Ectodermal cell (in vitro differentiated cells): Measurements from ENCODE around the gene SUN1.
"Not testable (repeated sequence)": the region's sequence is repeated elsewhere in the genome, so short reads cannot be mapped to it uniquely, and the experiment has no call there.

Experiments
- H3K27ac ChIP-seq: 2 replicates; pipeline ENCODE4 v1.7.0; 2013; ENCODE audit warnings: mild to moderate bottlenecking, low read depth, low read length; ENCODE audit not compliant: insufficient read depth, poor library complexity, severe bottlenecking
- H3K27me3 ChIP-seq: 2 replicates; pipeline ENCODE4 v1.7.0; 2013; ENCODE audit warnings: mild to moderate bottlenecking, low read length; ENCODE audit not compliant: insufficient read depth, control insufficient read depth, poor library complexity, severe bottlenecking
- H3K36me3 ChIP-seq: one replicate; pipeline ENCODE4 v1.7.0; 2013; ENCODE audit warnings: low read length; ENCODE audit not compliant: control insufficient read depth, insufficient read depth
- H3K4me1 ChIP-seq: one replicate; pipeline ENCODE4 v1.7.0; 2013; ENCODE audit warnings: low read length; ENCODE audit not compliant: control insufficient read depth, insufficient read depth
- H3K4me3 ChIP-seq: 2 replicates; pipeline ENCODE4 v1.7.0; 2013; ENCODE audit warnings: low read depth, low read length, control low read depth; ENCODE audit not compliant: insufficient read depth
- H3K9me3 ChIP-seq: 2 replicates; pipeline ENCODE4 v1.7.0; 2013; ENCODE audit warnings: mild to moderate bottlenecking, low read length, moderate library complexity; ENCODE audit not compliant: control insufficient read depth
- WGBS, 2 experiments: methylation state at CpG; one replicate each; pipeline ENCODE4 v1.1.7; 2013; ENCODE audit warnings: missing lambda C conversion rate in 2 of 2; 5-methylcytosine and 5-hydroxymethylcytosine counted together

Gene SUN1

GRCh38 chr7:868189-868486, 35.9 kb downstream of the SUN1 start:
- no peaks in the 10 kb centered on the region for H3K4me1 ChIP-seq
- no peaks in the 10 kb centered on the region for H3K9me3 ChIP-seq
- WGBS, 2 experiments: 95% methylated on average over 17 of the region's 17 CpGs
- no peak overlapping the region for H3K27ac ChIP-seq
- H3K27me3 ChIP-seq: no peaks in the 10 kb centered on the region
- no peak overlapping the region for H3K4me3 ChIP-seq
- peaks cover 45% of the 10 kb centered on the region for H3K36me3 ChIP-seq

- no peaks in the 10 kb centered on the region for H3K9me3 ChIP-seq
- H3K27me3 ChIP-seq: no peaks in the 10 kb centered on the region
- H3K4me1 ChIP-seq: no peaks in the 10 kb centered on the region
- H3K4me3 ChIP-seq: no peak overlapping the region
- WGBS, 2 experiments: 92 to 96% methylated on average over 14 of the region's 14 CpGs
- no peak overlapping the region for H3K27ac ChIP-seq
- H3K36me3 ChIP-seq: peaks cover 52% of the 10 kb centered on the region
Measured at GRCh38 chr7:869348-869747, 37.1 kb downstream of the SUN1 start.

- WGBS, 2 experiments: 91% methylated on average over 14 of the region's 14 CpGs
- no peak overlapping the region for H3K4me3 ChIP-seq
Measured at GRCh38 chr7:871900-872537, 39.7 kb downstream of the SUN1 start.

GRCh38 chr7:872685-873084, 40.4 kb downstream of the SUN1 start:
- peaks cover 35% of the 10 kb centered on the region for H3K36me3 ChIP-seq
- 94 to 95% methylated on average over 19 of the region's 19 CpGs for WGBS, 2 experiments
- not testable (repeated sequence) for H3K27ac ChIP-seq, H3K4me1 ChIP-seq, H3K4me3 ChIP-seq, H3K27me3 ChIP-seq, H3K9me3 ChIP-seq

More at GRCh38 chr7:871900-872537, 39.7 kb downstream of the SUN1 start:
- Histone ChIP-seq H3K36me3 (peaks cover 42% of the 10 kb centered on the region), H3K27me3 (no peaks in the 10 kb centered on the region), H3K27ac (no peak overlapping the region), H3K9me3 (no peaks in the 10 kb centered on the region), H3K4me1 (no peaks in the 10 kb centered on the region)

- H3K9me3 ChIP-seq: no peaks in the 10 kb centered on the region
- H3K4me3 ChIP-seq: no peak overlapping the region
- peaks cover 5% of the 10 kb centered on the region for H3K4me1 ChIP-seq
- H3K27me3 ChIP-seq: no peaks in the 10 kb centered on the region
- H3K27ac ChIP-seq: peak overlapping the region; percentile 62
- 52 to 53% methylated on average over 18 of the region's 18 CpGs for WGBS, 2 experiments
- peaks cover 35% of the 10 kb centered on the region for H3K36me3 ChIP-seq
Measured at GRCh38 chr7:873367-874002, 41.2 kb downstream of the SUN1 start.

GRCh38 chr7:874031-874749, 41.9 kb downstream of the SUN1 start:
- 97% methylated on average over 8 of the region's 9 CpGs for WGBS, 2 experiments
- Histone ChIP-seq H3K27ac (peak overlapping the region; percentile 62), H3K36me3 (peaks cover 35% of the 10 kb centered on the region)

GRCh38 chr7:875051-875450, 42.8 kb downstream of the SUN1 start:
- Histone ChIP-seq H3K27ac (no peak overlapping the region), H3K27me3 (no peaks in the 10 kb centered on the region), H3K4me1 (peaks cover 5% of the 10 kb centered on the region), H3K9me3 (no peaks in the 10 kb centered on the region), H3K4me3 (no peak overlapping the region), H3K36me3 (peaks cover 27% of the 10 kb centered on the region)
- WGBS, 2 experiments: 88 to 91% methylated on average over 7 of the region's 7 CpGs

More at GRCh38 chr7:874031-874749, 41.9 kb downstream of the SUN1 start:
- Histone ChIP-seq H3K27me3 (no peaks in the 10 kb centered on the region), H3K4me1 (peaks cover 5% of the 10 kb centered on the region), H3K4me3 (no peak overlapping the region), H3K9me3 (no peaks in the 10 kb centered on the region)

GRCh38 chr7:875476-876076, 43.3 kb downstream of the SUN1 start:
- peak overlapping the region; percentile 22 for H3K27ac ChIP-seq
- H3K4me3 ChIP-seq: peak overlapping the region; percentile 6
- peaks cover 27% of the 10 kb centered on the region for H3K36me3 ChIP-seq
- 92 to 95% methylated on average over 27 of the region's 27 CpGs for WGBS, 2 experiments
- H3K27me3 ChIP-seq: no peaks in the 10 kb centered on the region
- H3K9me3 ChIP-seq: no peaks in the 10 kb centered on the region
- peaks cover 5% of the 10 kb centered on the region for H3K4me1 ChIP-seq

- Histone ChIP-seq H3K36me3 (peaks cover 22% of the 10 kb centered on the region), H3K9me3 (no peaks in the 10 kb centered on the region), H3K4me1 (peaks cover 5% of the 10 kb centered on the region), H3K27ac (peak within 1 kb of the TSS; percentile 77), H3K4me3 (peak within 1 kb of the TSS; percentile 76), H3K27me3 (no peaks in the 10 kb centered on the region)
- 1% methylated on average over 129 of the region's 129 CpGs for WGBS, 2 experiments
Measured at GRCh38 chr7:876077-876971, 44.0 kb downstream of the SUN1 start, which contains the start of gene GET4. TSS of gene GET4 (plus strand) at chr7:876554. CDS start at chr7:876646, 92 bp downstream.
